KOPT-K1 (cell line): Measurements from ENCODE around the gene S100A16.

Experiments
- H3K27ac ChIP-seq: fragments of 200-600 bp; sonication (generic); 2 replicates; pipeline ENCODE4 v1.5.1; 2016; ENCODE audit warnings: antibody characterized with exemption, mild to moderate bottlenecking, low read depth, low read length; ENCODE audit not compliant: poor library complexity, severe bottlenecking
- H3K36me3 ChIP-seq: fragments of 200-600 bp; sonication (generic); 2 replicates; pipeline ENCODE4 v1.5.1; 2017; ENCODE audit warnings: antibody characterized with exemption, mild to moderate bottlenecking, low read length, moderate library complexity; ENCODE audit not compliant: insufficient read depth
- H3K9me3 ChIP-seq: fragments of 200-600 bp; sonication (generic); 2 replicates; pipeline ENCODE4 v1.5.1; 2017; ENCODE audit warnings: antibody characterized with exemption, low read length, mild to moderate bottlenecking; ENCODE audit not compliant: insufficient read depth, poor library complexity, severe bottlenecking

Gene S100A16

DNA sequence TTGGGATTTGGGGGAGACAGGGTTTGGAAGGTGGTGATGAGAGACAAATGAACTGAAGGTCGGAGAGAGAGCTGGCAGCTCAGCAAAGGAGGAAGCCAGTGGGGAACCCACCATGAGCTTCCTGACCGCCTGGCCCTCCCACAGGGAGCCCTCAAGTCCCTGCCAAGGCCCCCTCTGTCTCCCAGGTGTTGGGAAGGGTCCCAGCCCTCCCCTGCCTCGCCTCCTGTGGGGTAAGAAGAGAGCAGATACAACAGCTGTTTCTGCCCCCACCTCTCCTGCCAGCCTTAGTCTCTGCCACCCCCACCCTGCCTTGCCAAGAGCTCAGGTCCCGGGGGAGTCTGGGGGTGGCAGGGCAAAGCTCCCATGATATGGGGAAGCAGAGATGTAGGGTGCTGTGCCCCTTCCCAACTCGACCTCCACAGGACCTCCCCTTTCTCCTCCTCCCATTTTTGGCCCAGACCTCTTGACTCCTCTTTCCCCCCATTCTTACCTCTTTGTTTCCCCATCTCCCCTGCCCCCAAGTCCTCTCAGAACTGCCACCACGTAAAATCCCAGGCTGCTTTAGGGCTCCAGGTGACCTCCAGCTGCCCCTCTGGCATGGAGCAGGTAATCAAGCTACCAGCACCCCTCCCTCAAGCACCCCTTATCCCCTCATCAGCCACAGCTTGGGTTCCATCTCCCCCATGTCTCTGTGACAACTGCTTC is 15.9 kb upstream of the S100A16 start:
- Histone ChIP-seq H3K9me3 (no peaks in the 10 kb centered on the region), H3K36me3 (no peaks in the 10 kb centered on the region), H3K27ac (no peak overlapping the region)

DNA sequence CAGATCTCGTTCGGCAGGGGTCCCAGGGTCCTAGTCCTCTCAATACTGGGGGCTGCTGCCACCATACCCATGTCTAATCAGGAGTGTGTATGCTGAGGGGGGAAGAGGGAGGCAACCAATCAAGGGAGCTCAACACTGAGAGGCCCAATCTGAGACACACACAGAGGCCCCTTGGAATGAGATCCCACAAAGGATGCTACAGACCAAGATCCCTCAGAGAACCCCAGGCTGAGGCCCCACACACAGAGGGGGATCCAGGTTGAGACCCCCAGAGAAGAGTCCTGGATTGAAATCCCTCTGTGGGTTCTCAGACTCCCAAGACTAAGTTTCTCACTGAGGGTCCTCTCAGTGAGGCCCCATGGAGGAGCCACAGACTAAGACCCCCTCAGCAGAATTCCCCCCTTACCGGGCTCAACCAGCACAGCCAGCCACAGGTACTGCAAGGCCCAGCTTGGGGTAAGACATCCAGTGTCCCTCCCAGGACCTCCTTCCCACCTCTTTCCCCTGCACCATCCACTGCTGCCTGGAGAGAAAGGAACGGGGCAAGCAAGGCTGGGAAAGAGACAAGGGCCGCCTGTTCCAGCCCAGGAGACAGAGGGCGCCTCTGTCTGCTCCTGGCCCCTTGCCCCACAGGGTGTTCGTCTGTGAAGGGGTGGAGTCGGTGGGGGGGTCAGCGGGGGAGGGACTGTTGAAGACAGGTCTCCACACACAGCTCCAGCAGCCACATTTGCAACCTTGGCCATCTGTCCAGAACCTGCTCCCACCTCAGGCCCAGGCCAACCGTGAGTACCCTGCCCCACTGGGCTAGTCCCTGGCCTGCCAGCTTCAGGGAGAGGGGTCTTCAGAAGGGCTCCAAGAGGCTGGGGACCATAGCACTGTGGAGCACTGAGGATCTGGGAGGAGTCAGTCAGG is 15.0 kb upstream of the S100A16 start, which contains the start of gene S100A1:
TSS of gene S100A1 (plus strand) at position 720 of the 912 bp plus-strand sequence. CDS start 2,088 bp downstream, outside the sequence.
- H3K27ac ChIP-seq: no peak within 1 kb of the TSS
- H3K9me3 ChIP-seq: no peaks in the 10 kb centered on the region
- no peaks in the 10 kb centered on the region for H3K36me3 ChIP-seq

DNA sequence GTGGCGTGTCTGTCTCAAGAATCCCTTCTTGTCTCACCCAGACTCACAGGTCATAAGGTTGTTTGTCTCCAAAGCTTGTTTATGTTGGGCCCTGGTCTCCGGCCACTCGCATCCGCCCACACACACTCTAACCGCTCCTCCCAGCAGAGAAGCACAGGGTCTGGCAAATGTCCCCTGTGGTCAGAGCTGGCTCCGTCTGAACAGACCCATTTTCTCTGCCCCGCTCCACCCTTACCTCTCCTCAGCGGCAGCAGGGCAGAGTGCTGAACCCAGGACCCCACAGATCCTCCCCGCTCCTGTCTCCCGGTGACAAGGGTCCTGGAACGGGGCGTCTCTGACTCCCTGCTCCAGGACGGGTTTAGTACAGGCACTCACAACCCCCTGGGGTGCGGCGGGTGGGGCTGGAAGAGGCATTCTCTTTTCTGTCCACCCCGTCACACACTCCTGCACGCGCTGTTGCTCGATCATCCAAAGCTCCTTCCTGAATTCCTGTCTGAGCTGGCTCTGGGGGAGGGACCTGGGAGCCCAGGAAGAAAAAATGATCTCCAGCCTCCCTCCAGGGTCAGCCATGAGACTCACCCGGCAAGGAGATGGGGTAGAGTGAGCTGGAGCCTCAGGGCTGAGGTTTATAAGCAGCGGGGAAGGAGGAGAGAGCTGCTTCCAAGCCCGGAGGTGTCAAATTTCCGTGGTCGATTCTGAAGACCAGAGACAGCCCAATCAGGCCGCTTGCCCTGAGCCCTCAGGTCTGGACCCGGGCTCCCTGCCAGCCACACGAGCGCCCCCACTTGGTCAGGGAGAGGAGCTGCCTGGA is 14.2 kb upstream of the S100A16 start, which contains the start of gene S100A13:
TSS of gene S100A13 (minus strand) at position 602 of the 811 bp plus-strand sequence. CDS start 1,033 bp downstream, outside the sequence.
- H3K36me3 ChIP-seq: no peaks in the 10 kb centered on the region
- H3K27ac ChIP-seq: no peak within 1 kb of the TSS
- no peaks in the 10 kb centered on the region for H3K9me3 ChIP-seq

DNA sequence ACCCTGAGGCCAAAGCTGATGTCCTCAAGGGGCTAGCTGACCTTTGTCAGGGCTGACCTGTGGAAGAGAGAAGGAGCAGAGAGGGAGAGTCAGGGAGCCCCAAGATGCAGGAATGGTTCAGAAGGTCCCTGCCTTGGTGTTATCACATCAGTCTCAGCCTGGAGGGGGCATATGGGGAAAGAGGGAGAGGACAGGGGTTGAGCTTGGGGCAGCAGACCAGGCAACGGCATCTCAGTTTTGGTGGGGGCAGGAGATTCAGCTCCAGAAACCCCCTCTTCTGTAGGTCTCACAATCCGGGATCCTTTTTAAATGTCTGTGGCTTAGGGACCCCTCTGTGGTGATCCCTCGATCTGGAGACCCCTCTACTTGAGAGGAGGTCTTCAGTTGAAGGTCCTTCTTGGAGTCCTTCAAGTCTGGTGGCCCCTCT is 13.6 kb upstream of the S100A16 start:
- H3K36me3 ChIP-seq: no peaks in the 10 kb centered on the region
- H3K27ac ChIP-seq: no peak overlapping the region
- no peaks in the 10 kb centered on the region for H3K9me3 ChIP-seq

DNA sequence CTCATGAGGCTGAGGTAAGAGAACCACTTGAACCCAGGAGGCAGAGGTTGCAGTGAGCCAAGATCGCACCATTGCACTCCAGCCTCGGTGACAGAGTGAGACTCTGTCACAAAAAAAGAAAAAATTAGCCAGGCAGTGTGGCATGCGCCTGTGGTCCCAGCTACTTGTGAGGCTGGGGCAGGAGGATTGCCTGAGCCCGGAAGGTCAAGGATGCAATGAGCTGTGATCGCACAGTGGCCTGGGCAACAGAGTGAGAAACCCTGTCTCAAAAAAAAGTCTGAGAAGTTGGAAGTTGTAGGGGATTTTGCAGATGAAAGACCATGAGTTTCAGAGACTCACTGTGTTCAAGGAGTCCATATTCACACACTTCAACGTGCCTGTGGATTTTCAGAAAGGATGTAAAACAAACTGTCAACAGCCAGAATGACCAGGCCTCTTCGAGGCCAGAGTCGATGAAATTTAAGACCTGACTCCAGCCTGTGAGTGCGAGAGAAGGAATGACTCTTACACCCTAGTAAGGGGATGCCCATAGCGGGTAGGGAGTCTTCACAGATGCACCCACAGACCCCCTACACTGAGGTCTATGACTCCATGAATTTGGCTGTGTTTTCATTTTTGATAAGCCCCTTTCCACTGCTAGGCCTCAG is 12.2 kb upstream of the S100A16 start:
- Histone ChIP-seq H3K27ac (no peak overlapping the region), H3K36me3 (no peaks in the 10 kb centered on the region), H3K9me3 (no peaks in the 10 kb centered on the region)

DNA sequence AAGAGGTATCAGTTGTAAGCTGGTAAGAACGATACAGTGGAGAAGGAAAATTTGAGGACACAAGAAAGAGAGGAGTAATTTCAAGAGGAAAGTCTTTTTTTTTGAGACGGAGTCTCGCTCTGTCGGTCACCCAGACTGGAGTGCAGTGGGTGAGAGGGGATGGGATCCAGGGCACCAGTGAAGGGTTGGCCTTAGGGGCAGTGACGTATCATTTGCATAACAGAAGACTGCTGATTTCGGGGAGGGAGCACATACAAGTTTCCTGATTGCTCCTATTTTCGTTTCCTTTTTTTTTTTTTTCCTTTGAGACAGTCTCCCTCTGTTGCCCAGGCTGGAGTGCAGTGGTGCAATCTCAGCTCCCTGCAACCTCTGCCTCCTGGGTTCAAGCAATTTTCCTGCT is 10.2 kb upstream of the S100A16 start:
- H3K36me3 ChIP-seq: no peaks in the 10 kb centered on the region
- no peak overlapping the region for H3K27ac ChIP-seq
- peaks cover 4% of the 10 kb centered on the region for H3K9me3 ChIP-seq

DNA sequence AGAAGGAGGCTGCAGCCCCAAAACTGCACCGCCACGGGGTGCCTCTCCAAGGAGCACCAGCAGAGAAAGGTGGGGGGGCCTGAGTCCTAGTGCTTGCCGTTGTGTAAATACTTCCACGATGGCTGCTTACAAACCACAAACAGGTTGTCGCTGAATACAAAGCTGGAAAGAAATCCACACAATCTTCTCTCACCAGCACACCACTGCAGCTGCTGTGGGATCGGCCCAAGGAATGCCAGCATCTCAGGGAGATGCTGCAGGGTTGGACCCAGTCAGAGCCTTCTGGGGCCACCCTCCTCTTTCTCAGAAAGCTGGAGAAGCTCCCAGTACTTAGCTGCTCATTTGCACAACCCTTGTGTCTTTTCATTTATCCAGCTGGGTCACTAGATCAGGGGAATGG is 6.2 kb upstream of the S100A16 start:
- Histone ChIP-seq H3K9me3 (peaks cover 4% of the 10 kb centered on the region), H3K27ac (no peak overlapping the region), H3K36me3 (no peaks in the 10 kb centered on the region)

DNA sequence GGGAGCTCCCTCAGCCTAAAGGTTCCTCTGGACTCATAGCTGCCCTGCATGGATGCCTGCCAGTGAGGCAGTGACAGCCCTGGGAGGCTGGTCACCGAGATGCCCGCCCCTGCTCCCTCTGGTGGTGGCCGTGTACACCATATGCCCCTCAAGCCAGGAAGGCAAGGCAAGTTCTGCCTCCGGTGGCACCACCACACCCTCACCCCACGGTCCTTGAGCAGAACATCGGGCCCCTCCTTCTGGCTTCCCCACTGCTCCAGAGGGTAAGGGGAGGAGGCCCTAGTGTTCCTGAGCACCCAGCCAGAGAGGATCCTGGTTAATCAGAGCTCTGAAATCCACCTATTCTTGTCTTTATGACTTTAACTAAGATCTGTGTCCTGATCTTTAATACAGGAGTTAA is 4.7 kb upstream of the S100A16 start:
- no peak overlapping the region for H3K27ac ChIP-seq
- H3K36me3 ChIP-seq: no peaks in the 10 kb centered on the region
- H3K9me3 ChIP-seq: peaks cover 4% of the 10 kb centered on the region

DNA sequence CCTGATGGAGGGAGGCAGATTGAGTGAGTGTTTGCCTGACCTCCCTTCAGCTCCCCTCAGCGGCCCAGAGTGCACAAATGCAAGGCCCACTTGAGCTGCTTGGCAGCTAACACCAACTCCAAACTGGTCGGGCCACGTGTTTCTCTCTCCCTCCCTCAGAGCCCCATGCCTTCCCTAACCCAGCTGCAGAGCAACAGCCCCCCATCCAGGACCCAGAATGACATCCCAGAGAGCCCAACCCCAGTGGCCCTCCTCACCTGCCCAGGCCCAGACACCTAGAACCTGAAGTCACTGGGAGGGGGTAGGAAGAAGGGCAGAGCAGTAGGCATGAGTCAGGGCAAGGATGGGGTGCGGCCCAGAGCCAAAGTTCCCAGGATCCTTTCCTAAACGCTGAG is 4.0 kb upstream of the S100A16 start:
- Histone ChIP-seq H3K27ac (no peak overlapping the region), H3K9me3 (peaks cover 4% of the 10 kb centered on the region), H3K36me3 (no peaks in the 10 kb centered on the region)

DNA sequence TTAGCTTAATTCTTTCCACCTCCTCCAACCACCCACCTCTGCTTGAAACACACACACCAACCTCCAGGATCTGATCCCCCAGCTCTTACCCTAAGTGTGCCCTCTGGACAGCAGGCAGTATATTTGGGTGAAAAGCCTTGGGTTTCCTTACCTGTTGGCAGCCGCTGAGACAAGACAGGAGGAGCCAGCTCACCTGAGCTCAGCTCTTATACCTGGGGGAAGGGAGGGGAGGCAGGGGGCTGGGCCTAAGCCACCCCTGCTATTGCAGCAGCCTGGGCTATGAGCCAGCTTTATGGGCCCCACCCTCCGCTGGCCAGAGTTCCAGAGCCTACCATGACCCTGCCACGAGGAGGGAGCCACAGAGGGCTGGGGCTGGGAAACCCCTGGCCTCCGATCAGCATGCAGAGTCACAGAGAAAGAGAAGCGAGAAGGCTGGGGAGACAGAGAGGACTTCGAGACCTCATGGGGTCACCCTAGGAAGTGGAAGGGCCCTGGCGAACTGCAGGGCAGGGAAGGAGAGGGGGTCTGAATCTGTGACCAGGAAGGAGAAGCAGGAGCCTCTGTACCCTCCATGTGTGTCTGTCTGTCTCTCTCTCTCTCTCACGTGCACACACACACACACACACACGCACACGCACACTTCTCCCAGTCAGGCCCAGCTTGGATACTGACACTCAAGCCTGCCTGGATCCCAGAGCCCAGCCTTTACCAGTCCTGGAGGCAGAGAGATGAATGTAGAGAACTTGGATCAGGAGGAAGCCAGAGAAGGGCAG is 3.4 kb upstream of the S100A16 start, which contains the start of gene S100A14:
TSS of gene S100A14 (minus strand) at position 182 of the 773 bp plus-strand sequence. CDS start 467 bp downstream, outside the sequence.
- H3K27ac ChIP-seq: no peak within 1 kb of the TSS
- H3K9me3 ChIP-seq: peaks cover 4% of the 10 kb centered on the region
- no peaks in the 10 kb centered on the region for H3K36me3 ChIP-seq

DNA sequence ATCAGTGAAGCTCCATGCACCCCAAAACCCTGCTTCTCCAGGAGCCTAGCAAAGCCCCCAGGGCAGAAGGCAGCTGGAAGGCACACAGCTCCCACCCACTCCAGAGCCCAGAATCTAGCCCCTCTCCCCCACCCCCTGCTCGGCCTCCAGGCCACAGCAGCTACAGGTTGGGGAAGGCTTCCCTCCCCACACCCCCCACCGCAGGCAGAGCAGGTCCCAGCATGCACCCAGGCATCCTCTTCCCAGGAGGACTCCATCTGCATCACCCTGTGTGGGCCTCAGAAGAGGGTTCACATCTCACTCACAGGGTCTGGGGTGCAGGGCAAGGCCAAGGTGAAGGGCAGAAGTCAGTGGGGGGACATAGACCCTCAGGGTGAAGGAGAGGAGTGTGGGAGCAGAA is 2.5 kb upstream of the S100A16 start:
- Histone ChIP-seq H3K27ac (no peak overlapping the region), H3K36me3 (no peaks in the 10 kb centered on the region), H3K9me3 (peaks cover 4% of the 10 kb centered on the region)

DNA sequence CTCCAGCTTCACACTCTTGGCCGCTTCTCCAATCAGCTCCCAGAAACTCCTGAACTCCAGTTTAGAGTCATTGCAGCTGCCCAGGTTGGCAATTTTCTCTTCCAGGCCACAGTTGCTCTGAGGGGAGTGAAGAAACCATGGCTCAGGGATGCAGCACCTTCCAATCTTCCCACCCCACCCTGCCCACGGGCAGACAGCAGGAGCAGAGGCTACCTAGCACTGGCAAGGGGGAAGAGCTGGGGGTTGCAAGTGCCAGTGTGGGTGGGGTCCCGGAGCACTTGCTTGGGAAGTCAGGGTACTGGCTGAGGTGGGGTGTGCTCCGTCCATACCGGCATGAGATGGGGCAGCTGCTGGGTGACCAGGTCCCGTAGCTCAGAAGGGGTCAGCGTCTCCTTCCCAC is 2.0 kb upstream of the S100A16 start:
- Histone ChIP-seq H3K9me3 (peaks cover 4% of the 10 kb centered on the region), H3K36me3 (no peaks in the 10 kb centered on the region), H3K27ac (no peak overlapping the region)

DNA sequence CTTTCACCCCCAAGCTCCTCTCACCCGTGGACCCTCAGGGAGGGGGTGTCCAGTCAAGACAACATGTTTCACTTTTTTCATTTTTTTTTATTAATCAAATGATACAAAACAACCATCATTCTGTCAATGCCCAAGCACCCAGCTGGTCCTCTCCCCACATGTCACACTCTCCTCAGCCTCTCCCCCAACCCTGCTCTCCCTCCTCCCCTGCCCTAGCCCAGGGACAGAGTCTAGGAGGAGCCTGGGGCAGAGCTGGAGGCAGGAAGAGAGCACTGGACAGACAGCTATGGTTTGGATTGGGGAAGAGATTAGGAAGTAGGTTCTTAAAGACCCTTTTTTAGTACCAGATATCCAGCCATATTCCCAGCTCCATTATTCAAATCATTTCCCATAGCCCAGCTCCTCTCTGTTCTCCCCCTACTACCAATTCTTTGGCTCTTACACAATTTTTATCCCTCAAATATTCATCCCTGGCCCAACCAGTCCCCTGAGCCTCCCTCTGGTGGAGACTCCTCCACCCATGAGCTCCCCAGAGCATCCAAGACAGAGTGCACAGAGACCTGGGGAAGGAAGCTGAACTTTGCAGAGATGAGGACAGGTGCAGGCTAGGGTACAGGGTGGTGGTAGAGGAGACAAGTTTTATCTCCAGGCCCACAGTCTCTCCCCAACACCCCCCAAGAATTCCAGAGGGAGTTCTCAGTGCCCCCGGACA is 1.4 kb upstream of the S100A16 start:
- H3K36me3 ChIP-seq: no peaks in the 10 kb centered on the region
- H3K27ac ChIP-seq: no peak overlapping the region
- H3K9me3 ChIP-seq: no peaks in the 10 kb centered on the region
